IPS-15b (cell line): ENCODE measurements around the gene FBXO21.
"Not testable (repeated sequence)": the region's sequence is repeated elsewhere in the genome, so short reads cannot be mapped to it uniquely, and the experiment has no call there.

Experiments used
- H3K27me3 ChIP-seq: one replicate; pipeline ENCODE4 v1.6.1; 2013; ENCODE audit warnings: low read length; ENCODE audit not compliant: control insufficient read depth, insufficient read depth
- H3K36me3 ChIP-seq: one replicate; pipeline ENCODE4 v1.6.1; 2013; ENCODE audit warnings: low read length; ENCODE audit not compliant: control insufficient read depth, insufficient read depth
- H3K4me1 ChIP-seq: one replicate; pipeline ENCODE4 v1.6.1; 2013; ENCODE audit warnings: mild to moderate bottlenecking, low read length; ENCODE audit not compliant: control insufficient read depth, insufficient read depth
- H3K4me3 ChIP-seq: one replicate; pipeline ENCODE4 v1.5.1; 2013; ENCODE audit warnings: low read depth, low read length
- H3K9ac ChIP-seq: one replicate; pipeline ENCODE4 v1.6.1; 2013; ENCODE audit warnings: low read depth, mild to moderate bottlenecking, low read length
- H3K9me3 ChIP-seq: one replicate; pipeline ENCODE4 v1.6.1; 2013; ENCODE audit warnings: mild to moderate bottlenecking, low read length; ENCODE audit not compliant: control insufficient read depth, insufficient read depth

The FBXO21 gene

DNA sequence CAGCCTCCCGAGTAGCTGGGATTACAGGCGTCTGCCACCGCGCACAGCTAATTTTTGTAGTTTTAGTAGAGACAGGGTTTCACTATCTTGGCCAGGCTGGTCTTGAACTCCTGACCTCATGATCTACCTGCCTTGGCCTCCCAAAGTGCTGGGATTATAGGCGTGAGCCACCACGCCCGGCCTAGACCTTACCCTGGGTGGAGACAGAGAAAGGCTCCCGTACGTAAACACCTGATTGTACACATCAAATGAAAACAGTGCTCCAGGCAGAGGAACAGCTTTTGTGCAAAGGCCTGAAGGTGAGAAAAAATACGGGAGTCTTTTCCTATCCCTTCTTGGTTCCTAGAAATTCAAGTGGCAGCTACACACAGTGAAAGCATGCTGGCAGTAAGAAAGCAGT, 95.1 kb downstream of the FBXO21 start:
- not testable (repeated sequence) for H3K4me3 ChIP-seq, H3K9ac ChIP-seq, H3K9me3 ChIP-seq, H3K4me1 ChIP-seq, H3K36me3 ChIP-seq
- peaks cover 17% of the 10 kb centered on the region for H3K27me3 ChIP-seq

DNA sequence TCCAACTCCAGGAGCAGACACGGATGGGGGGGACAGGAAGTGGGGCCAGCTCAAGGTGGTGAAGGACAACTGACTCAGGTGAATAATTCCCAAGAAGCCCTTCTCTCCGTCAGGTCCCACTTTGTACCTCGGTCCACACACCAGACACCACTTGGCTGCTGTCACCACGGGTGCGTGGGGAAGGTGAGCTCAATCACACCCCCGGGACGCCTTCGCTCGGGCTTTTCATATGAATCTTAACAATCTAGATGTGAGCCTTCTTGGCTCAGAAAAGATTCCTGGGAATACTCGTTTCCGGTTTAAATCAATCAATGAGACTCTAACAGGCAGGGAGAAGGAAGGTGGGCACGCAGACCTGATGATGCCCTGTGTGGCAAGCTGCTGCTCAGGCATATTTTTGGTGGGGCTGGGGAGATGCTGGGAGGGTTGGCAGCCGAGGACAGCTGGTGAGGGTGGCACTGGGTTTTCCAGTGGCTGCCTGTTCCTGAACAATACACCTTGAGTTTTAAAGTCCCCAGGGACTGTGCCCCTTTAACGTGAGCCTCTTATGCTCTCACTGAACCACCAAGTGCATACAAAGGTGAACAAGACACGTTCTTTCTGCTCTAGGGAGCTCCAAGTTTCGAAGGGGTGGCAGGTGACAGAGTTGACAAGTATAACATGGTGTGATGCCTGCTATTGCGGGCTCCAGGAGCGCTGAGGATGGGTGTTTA, 96.2 kb downstream of the FBXO21 start:
- H3K36me3 ChIP-seq: no peaks in the 10 kb centered on the region
- peaks cover 14% of the 10 kb centered on the region for H3K27me3 ChIP-seq
- H3K9ac ChIP-seq: no peak overlapping the region
- no peaks in the 10 kb centered on the region for H3K9me3 ChIP-seq
- no peak overlapping the region for H3K4me3 ChIP-seq
- peaks cover 2% of the 10 kb centered on the region for H3K4me1 ChIP-seq

DNA sequence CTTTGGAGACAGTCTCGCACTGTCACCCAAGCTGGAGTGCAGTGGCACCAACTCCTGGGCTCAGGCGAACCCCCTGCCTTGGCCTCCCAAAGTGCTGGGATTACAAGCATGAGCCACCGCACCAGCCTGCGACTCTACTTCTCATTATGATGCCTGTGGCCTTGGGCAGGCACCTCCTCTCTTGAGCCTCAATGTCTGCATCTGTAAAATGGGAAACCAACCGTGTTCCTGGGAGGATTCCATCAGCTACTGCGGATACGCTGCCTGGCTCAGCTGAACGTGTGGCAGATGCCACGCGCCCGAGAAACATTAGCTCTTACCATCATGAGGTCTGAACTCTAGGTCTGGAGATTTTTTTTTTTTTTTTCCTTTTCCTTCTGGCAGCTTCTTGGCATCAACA, 96.8 kb downstream of the FBXO21 start:
- Histone ChIP-seq H3K9ac (no peak overlapping the region), H3K27me3 (peaks cover 12% of the 10 kb centered on the region), H3K36me3 (no peaks in the 10 kb centered on the region), H3K9me3 (no peaks in the 10 kb centered on the region), H3K4me1 (peaks cover 2% of the 10 kb centered on the region), H3K4me3 (no peak overlapping the region)

DNA sequence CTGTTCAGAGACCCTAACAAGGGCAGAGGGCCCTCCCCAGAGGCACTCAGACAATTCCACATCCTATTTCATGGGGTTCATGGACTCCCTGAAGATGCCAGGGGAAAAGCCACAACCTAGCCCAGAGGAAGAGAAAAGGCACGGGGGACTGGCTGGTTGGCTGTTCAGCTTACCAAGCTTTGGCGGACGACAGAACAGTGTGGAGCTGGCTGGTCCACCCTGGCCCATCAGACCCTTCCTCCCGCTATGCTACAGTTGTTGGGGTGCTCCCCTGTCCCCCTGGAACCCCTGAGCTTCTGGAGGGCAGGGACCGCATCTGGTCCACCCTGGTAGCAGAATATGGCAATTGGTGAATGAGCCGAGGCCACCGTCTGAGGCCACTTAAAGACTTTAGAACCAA, 97.4 kb downstream of the FBXO21 start:
- H3K36me3 ChIP-seq: no peaks in the 10 kb centered on the region
- peaks cover 7% of the 10 kb centered on the region for H3K27me3 ChIP-seq
- no peak overlapping the region for H3K9ac ChIP-seq
- H3K9me3 ChIP-seq: no peaks in the 10 kb centered on the region
- peaks cover 2% of the 10 kb centered on the region for H3K4me1 ChIP-seq
- no peak overlapping the region for H3K4me3 ChIP-seq

DNA sequence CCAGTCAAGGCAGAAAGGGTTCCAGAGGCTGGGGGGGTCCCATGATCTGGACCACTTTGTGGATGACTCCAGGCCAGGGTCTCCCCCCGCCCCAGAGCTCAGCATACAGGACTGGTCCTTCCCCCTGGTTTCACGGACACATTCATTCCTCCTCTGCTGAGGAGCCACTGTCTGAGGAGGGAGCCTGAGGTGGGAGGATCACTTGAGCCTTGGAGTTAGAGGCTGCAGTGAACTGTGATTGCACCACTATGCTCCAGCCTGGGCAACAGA, 97.8 kb downstream of the FBXO21 start:
- Histone ChIP-seq H3K4me3 (no peak overlapping the region), H3K9me3 (no peaks in the 10 kb centered on the region), H3K36me3 (no peaks in the 10 kb centered on the region), H3K4me1 (peaks cover 2% of the 10 kb centered on the region), H3K9ac (no peak overlapping the region), H3K27me3 (peaks cover 2% of the 10 kb centered on the region)
